NCI-H2081 (cell line): ENCODE measurements around the gene PPP2R3B.

Experiments
- DNase-seq, 2 experiments: peaks; one replicate each; lab custom pipeline; 2025; lab: John Stamatoyannopoulos, UW

Gene PPP2R3B

DNA sequence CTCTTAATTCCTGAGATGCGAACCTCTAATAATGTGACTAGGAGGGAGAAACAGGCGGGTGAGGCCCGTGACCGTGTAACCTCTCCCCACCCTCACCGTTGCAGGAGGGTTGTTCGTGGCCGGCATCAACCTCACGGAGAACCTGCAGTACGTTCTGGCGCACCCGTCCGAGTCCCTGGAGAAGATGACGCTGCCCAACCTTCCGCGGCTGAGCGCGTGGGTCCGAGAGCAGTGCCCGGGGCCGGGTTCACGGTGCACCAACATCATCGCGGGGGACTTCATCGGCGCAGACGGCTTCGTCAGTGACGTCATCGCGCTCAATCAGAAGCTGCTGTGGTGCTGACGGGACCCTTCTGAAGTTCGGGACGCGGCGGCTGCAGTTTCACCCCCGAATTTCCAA is 87.7 kb downstream of the PPP2R3B start:
- no peak for DNase-seq

DNA sequence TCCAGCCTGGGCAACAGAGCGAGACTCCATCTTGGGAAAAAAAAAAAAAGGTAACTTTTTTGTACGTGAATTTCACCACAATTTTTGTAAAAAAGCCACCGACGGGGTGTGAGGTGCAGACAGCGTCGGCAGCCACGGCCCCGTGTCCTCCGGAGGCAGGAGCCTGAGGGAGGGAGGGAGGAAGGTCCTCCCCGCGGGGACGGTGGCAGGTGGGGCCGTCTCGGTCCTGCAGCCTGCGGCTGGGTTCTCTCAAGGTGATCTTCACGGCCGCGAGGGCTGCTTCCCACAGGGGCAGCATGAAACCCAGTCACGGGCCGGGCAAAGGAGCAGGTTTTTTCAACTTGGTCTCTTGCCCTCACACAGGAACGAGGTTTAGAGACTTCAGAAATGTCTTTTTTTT is 91.6 kb downstream of the PPP2R3B start:
- no peak for DNase-seq

DNA sequence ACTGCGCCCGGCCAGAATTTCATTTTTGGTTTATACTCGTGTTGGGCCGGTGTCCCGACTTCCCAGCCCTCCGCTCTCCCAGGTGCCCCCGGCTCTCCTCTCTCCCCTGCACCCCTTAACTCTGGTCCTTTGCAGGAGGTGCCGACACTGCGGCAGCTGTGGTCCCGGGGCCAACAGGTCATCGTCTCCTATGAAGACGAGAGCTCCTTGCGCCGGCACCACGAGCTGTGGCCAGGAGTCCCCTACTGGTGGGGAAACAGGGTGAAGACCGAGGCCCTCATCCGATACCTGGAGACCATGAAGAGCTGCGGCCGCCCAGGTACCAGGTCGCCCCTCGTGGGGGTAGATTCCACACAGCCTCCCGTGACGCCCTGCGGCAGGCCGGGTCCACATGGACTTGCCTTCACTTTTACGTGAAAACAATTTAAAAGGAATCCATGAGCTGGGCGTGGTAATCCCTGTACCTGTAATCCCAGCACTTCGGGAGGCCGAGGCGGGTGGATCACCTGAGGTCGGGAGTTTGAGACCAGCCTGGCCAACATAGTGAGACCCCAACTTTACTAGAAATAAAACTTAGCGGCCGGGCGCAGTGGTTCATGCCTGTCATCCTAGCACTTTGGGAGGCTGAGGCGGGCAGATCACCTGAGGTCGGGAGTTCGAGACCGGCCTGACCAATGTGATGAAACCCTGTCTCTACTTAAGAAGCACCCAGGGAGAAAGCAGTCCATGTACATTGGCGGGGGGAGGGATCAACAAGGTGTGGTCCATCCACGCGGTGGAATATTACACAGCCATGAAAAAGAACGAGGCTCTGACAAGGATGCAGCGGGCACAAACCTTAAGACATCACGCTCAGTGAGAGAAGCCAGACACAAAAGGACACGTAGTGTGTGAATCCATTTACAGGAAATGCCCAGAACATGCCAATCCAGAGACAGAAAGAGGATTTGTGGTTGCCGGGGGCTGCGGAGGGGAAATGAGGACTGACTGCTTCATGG is 93.5 kb downstream of the PPP2R3B start:
- DNase-seq: no peak

DNA sequence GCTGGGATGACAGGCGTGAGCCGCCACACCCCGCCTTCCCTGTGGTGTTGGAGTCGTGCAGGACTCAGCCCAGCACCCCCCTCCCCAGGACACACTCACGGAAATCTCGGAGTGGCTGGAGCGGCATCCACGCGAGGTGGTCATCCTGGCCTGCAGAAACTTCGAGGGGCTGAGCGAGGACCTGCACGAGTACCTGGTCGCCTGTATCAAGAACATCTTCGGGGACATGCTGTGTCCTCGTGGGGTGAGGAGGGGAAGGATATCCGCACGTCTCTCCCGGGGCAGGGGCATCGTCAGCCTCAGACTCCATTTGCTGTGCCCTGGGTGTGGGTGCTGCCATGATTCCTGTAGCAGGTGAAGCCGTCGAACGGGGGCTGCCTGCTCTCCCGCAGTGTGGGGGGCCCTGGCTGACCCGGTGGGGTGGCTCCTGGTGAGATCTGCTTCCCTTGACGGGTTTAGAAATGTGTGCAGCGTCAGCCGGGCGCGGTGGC is 95.3 kb downstream of the PPP2R3B start:
- no peak for DNase-seq

DNA sequence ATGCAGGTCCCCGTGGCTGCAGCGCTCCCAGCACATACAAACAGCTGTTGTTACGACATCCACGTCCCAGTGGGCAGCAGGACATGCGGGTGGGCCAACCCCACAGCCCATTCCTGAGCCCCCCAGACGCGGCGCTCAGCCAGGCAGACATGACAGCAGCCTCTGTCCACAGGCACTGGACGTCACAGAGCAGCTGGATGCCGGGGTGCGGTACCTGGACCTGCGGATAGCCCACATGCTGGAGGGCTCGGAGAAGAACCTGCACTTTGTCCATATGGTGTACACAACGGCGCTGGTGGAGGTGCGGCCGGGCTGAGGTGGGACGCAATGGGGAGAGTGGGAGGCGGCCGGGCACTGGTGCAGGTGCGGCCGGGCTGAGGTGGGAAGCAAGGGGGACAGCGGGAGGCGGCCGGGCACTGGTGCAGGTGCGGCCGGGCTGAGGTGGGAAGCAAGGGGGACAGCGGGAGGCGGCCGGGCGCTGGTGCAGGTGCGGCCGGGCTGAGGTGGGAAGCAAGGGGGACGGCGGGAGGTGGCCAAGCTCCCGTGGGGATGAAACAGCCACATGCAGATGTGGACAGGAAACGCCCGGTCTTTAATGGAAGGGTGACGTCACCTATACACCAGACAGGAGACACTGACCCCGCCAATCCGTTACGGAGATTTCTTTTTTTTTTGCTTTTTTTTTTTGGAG is 96.1 kb downstream of the PPP2R3B start:
- DNase-seq: no peak

DNA sequence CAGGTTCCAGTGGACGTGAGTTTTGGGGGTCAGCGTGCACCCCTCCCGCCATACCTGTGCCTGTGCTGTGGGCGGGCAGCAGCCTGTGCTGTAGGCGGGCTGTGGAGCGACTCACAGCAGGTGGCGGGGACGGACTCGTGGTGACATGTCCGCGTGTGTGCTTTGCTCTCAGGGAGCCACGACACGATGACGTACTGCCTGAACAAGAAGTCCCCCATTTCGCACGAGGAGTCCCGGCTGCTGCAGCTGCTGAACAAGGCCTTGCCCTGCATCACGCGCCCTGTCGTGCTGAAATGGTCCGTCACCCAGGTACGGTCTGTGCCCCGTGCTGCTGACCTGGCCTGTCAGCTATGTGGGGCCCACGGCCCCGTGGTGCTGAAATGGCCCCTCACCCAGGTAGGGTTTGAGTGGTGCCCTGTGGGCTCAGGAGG is 98.1 kb downstream of the PPP2R3B start:
- no peak for DNase-seq

DNA sequence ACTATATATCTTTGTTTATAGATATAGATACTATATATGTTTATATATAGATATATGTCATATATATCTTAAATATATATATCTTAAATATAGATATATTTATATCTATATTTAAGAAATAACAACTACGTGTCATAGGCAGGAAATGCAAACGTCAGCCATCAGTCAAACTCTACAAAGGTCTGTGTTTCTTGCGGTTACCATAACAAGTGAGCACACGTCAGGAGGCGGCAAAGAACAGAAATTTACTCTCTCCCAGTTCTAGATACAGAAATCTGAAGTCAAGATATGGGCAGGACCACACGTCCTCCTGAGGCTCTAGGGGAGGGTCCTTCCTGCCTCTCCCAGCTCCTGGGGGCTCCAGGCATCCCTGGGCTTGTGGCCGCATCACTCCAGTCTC is 99.0 kb downstream of the PPP2R3B start:
- DNase-seq: no peak

DNA sequence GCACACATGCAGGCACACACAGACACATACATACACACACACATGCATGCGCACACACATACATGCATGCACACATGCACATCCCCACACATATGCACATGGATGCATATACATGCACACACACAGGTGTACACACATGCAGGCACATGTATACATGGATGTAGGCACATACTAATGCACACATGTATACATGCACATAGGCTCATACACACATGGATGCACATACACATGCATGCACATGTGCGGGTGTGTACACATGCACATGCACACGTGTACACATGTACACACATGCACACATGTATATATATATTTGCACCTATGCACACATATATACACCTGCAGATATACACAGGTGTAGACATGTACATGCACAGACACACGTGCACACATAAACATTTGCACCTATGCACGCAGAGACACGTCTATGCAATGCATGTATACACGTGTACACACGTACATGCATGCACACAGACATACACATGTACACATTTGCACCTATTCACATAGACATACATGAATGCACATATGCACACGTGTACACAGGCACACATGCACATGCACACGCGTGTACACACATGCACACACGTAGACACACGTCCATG is 101.5 kb downstream of the PPP2R3B start:
- DNase-seq: no peak
